Neural progenitor cell (in vitro differentiated cells): ENCODE measurements around the gene AP2B1.

Source experiments
- EZH2 ChIP-seq: fragments of 200-600 bp; sonication (generic); IDR thresholded peaks from 2 replicates; pipeline ENCODE4 v1.6.1; 2017; ENCODE audit warnings: antibody characterized with exemption, mild to moderate bottlenecking, moderate library complexity
- EZH2phosphoT487 ChIP-seq: fragments of 200-600 bp; sonication (generic); IDR thresholded peaks from 2 replicates; pipeline ENCODE4 v1.6.1; 2017; ENCODE audit warnings: antibody characterized with exemption
- TF ChIP-seq, protein P1 (sequence below): fragments of 200-600 bp; sonication (generic); IDR thresholded peaks from 2 replicates; pipeline ENCODE4 v1.5.1; 2017; ENCODE audit warnings: antibody characterized with exemption, mild to moderate bottlenecking

GRCh38 chr17:35716897-35717465, 129.9 kb downstream of the AP2B1 start:
- TF ChIP-seq, protein P1, sequence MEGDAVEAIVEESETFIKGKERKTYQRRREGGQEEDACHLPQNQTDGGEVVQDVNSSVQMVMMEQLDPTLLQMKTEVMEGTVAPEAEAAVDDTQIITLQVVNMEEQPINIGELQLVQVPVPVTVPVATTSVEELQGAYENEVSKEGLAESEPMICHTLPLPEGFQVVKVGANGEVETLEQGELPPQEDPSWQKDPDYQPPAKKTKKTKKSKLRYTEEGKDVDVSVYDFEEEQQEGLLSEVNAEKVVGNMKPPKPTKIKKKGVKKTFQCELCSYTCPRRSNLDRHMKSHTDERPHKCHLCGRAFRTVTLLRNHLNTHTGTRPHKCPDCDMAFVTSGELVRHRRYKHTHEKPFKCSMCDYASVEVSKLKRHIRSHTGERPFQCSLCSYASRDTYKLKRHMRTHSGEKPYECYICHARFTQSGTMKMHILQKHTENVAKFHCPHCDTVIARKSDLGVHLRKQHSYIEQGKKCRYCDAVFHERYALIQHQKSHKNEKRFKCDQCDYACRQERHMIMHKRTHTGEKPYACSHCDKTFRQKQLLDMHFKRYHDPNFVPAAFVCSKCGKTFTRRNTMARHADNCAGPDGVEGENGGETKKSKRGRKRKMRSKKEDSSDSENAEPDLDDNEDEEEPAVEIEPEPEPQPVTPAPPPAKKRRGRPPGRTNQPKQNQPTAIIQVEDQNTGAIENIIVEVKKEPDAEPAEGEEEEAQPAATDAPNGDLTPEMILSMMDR = no peak
- no peak for TF ChIP-seq EZH2phosphoT487
- TF ChIP-seq EZH2 = no peak
